Measurements from ENCODE around the gene GMPS.
"Not testable (repeated sequence)": the region's sequence is repeated elsewhere in the genome, so short reads cannot be mapped to it uniquely, and the experiment has no call there.

The GMPS gene

DNA sequence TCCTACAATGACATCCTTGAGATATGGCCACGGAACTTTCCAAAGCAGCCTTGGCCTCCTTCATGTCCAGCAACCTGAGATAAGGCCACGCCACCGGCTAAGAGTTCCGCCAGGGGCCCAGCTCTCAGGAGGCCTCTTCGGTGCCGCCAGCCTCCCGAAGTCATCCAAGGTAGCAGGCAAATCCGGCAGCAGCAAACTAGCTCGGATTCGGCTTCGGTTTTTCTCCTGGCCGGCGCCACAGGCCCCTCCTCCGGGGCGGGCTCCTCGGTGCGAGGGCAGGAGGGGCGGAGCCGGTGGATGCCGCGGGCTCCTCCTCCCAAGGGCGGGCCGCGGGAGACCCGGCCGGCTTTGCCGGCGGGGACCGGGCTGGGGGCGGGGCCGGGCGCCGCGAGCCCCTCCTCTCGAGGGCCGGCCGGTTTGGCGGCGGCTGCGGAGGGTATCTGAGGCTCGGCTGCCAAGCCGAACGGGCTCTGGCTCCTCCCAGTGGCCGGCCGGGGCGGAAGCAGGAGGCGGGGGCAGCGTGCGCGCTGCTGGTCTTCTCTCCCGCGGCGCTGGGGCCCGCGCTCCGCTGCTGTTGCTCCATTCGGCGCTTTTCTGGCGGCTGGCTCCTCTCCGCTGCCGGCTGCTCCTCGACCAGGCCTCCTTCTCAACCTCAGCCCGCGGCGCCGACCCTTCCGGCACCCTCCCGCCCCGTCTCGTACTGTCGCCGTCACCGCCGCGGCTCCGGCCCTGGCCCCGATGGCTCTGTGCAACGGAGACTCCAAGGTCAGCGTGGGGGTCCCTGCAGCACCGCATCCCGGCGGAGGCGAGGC is at the start of gene GMPS:
Gene GMPS (plus strand): TSS at position 518 of the 812 bp plus-strand sequence. CDS start 221 bp downstream, at position 739.
- DNase-seq: peak; percentile 97

DNA sequence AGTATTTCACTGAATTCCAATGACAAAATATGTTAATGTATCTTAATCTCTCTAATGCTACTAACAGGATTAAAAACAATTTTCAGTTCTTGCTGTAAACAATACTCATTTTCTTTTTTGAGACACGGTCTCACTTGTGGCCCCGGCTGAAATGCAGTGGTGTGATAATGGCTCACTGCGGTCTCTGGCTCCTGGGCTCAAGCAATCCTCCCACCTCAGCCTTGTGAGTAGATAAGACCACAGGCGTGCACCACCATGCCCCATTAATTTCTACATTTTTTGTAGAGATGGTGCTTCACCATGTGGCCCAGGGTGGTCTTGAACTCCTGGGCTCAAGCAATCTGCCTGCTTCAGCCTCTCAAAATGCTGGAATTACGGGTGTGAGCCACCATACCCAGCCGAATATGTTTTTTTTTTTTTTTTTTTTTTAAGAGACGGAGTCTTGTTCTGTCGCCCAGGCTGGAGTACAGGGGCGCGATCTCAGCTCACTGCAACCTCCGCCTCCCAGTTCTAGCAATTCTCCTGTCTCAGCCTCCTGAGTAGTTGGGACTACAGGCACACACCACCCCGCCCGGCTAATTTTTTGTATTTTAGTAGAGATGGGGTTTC is 41.9 kb upstream of the GMPS start:
- not testable (repeated sequence) for DNase-seq

DNA sequence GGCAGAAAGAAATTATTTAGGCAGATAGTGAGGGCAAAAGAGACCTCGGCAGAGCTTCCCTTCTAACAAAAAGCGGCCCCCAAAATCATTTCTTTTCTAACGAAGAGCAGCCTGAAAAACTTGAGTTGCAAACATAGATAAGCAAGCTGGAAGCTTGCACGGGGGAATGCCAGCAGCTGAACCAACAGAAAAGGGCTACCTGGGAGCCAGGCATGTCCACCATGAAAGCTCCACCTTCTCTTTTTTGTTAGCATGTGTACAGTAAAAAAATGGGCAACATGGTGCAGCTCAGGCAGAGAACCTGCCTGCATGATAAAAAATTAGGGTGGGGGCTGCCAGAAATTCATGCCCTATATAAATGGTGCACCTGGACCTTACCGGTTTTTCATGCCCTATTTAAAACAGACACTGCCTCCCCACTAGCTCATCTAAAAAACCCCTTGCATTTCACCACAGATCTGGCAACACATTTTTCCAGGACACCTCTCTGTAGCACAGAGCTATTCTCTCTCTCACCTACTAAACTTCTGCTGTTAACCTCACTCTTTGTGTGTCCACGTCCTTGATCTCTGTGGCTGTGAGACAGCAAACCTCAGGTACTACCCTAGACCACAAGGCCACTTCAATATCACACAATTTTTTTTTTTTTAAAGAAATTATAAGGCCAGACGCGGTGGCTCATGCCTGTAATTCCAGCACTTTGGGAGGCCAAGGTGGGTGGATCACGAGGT is 34.9 kb upstream of the GMPS start:
- DNase-seq: no peak

DNA sequence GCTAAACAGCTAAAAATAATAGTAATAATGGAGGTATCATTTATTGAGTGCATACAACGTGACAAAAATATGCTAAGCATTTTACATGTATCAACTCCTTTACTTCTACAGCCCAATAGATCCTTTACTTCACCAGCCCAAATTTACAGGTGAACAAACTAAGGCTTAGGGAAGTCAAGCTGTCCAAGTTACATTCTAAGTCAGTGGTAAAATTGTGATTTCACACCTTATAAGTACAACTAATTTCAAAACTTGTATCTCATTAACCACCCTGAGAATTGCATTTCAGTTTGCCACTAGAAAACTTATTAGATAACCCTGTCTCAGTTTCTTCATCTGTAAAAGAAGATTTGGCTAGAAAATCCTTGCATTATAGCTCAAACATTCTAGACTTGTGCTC is 26.9 kb upstream of the GMPS start:
- DNase-seq: no peak

DNA sequence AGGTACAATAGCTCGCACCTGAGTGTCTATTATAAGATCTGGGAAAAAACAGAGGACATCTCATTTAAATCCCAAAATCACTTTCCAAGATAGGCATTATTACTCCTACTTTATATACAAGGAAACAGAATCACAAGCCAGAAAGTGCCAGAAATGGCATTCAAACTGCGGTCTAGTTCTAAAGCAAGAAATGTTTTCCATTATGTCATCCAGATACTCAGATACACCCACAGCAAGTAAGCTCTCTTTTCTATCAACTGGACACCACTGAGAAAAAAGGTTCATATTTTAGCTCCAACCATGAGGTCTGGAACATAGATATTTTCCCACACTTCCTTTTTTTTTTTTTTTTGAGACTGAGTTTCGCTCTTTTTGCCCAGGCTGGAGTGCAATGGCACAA is 24.3 kb upstream of the GMPS start:
- DNase-seq: no peak

DNA sequence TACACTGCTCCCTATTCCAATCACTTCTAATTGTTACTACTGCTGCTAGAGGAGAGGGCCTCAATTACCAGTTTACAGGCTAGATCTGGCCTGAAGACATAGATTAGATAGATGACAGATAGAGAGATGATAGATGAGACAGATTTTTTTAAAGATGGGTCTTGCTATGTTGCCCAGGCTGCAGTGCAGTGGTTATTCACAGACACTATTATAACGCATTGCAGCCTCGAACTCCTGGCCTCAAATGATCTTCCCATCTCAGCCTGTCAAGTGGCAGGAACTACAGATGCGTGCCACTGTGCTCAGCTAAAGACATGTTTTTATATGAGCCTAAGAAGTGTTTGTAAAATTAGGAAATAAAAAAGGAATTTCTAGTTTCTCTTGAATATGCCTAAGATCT is 22.5 kb upstream of the GMPS start:
- no peak for DNase-seq

DNA sequence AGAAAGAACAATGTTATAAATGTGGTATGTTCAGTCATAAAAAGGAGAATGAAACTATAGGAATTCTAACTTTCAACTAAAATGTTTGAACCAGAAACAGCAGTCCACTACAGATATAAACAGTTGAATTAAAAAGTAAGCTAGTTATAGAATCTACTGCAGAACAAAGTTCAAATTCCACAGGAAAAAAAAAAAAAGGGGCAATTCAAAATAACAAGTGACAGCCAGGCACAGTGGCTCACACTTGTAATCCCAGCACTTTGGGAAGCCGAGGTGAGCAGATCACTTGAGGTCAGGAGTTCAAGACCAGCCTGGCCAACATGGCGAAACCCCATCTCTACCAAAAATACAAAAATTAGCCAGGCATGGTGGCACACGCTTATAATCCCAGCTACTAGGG is 21.0 kb upstream of the GMPS start:
- not testable (repeated sequence) for DNase-seq

DNA sequence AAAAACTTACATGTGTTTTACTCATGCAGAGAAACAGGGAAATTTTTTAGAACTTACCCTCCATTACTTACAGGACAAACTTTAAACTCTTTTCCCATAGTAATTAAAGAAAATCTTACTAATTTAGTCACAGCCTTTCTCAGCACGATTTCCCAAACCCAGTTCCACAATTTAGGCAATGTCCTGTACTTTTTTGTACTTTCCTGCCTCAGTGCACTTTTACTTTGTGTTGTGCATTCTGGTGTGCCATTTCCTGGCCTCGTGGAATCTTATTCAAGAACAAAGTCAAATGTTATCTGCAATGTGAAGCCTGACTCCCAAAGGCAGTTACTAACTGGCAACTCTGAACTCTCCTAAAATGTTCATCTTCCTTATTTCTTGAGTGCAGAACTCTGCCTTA is 18.1 kb upstream of the GMPS start:
- no peak for DNase-seq

DNA sequence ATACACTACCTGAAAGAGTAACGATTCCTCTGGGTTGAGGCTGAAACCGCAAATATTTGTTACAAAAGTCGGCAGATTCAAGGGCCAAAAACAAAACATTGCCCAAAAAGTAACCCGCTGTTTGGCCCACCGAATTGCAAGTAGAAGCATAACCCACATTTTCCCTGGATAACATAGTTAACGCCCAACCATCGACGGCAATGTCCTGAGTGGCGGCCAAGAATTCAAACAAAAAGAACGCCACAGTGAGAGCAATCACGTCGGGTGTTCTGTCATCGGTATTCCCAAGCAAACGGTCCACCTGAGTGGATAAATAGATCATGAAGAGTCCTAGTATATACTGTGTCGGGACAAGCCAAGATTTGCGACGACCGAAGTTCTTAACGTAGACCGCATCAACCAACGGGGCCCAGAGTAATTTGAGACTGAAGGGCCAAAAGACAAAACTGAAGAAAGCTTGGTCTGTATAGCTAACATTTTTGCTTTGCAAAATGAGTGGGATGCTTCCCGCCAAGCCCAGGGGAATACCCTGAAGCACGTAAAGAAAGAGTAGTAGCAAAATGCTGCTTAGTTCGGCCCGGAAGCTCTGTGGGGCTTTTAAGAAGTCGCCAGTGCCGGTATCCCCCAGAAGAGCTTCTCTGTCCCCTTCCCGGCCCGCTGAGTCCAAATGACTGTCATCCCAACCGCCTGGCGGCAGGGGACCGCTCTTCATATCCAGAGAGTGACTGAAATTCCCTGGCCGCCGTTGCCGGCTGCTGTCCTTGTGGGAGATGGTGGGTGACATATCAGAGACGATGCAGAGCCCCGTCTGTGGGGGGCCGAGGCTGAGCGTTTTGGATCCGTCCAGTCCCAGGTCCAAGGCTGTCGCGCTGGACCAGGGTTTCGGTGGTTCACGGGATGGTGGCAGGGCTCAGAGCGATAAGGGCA is 17.0 kb upstream of the GMPS start:
- DNase-seq: no peak

DNA sequence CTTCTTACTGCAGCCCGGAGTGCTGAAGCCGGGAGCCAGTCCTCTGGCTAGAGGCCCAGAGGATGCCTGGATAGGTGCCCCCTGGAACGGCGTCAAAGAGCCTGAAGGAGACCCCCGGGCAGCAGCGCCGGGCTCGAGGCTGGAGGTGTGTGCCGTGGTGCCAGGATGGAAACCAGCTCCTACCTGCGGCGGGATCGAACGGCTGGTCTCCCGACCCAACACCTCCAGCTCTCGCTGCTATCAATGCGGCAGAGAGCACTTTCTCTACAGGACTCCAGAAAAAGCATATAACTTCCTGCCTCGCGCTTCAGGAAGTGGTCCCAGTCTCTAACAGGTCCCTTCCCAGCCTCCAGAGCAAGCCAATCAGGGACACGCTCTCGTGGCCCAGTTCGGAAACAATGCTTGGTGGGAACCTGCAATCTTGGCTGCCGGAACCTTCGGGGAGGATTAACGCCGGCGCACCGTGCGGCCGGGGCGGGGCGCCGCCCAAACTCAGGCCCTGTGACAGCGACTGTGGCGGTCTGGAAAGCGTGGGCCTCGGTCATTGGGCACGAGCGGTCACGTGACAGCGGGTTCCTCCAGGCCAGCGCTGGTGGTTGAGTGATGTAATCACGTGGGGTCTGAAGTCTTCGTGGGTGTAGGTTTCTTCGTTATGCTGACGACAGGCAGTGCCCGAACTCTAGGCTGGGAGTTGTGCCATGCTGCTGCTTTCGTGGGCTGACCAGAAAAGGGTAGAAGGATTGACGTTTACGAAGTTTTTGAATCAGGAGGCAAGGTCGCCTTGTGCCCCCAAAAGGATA is 16.1 kb upstream of the GMPS start, which contains the start of gene SLC33A1:
Gene SLC33A1 (minus strand): TSS at position 287 of the 800 bp plus-strand sequence. CDS start 430 bp downstream, outside the sequence.
- DNase-seq: peak; percentile 99

DNA sequence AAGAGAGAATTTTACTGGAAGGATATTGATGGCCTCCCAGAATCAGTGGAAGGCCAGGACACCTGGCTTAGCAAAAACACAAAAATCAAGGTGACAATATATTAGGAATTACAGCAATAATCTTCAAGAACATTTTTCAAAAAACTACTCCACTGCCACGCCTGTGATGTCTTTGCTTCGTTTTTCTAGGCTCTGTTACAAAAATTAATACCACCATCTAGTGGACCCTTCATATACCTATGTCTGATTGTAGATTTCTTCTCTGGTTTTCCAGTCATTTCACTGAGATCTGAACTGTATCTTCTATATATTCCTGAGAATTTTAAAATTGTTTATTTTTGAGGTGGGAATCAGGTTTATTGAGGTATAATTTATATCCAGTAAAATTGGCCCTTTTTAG is 10.6 kb upstream of the GMPS start:
- DNase-seq: no peak

DNA sequence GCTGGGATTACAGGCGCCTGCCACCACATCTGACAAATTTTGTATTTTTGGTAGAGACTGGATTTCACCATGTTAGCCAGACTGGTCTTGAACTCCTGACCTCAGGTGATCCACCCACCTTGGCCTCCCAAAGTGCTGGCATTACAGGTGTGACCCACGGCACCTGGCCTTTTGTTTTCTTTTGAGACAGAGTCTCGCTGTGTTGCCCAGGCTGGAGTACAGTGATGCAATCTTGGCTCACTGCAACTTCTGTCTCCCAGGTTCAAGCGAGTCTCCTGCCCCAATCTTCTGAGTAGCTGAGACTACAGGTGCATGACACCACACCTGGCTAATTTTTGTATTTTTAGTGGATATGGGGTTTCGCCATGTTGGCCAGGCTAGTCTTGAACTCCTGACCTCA is 10.0 kb upstream of the GMPS start:
- not testable (repeated sequence) for DNase-seq

DNA sequence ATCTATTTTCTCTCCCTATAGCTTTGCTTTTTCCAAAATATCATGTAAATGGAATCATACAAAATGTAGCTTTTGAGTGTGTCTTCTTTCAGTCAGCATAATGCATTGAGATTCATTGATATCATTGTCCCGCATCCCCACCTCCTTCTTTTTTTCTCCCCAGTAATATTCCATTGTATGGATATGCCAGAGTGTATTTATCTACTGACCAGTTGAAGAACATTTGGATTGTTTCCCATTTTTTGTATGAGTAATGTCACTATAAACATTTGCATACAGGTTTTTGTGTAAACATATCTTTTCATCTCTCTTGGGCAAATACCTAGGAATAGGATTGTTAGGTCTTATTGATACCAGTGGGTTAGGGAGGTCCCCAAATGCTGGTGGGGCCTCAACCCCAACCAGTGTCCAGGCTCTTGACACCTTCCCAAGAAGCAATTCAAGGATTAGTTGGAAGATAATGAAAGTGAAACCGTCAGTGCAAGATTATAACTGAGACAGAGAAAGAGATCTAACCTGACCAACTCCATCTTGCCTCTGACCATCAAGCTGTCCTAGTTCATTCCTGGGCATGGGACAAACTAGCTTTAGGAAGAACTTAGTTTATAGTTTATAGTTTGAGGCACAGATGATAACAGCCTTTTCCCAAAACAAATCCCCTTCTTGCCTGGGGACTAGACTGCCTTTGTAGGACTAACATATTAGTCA is 8.8 kb upstream of the GMPS start:
- DNase-seq: no peak

DNA sequence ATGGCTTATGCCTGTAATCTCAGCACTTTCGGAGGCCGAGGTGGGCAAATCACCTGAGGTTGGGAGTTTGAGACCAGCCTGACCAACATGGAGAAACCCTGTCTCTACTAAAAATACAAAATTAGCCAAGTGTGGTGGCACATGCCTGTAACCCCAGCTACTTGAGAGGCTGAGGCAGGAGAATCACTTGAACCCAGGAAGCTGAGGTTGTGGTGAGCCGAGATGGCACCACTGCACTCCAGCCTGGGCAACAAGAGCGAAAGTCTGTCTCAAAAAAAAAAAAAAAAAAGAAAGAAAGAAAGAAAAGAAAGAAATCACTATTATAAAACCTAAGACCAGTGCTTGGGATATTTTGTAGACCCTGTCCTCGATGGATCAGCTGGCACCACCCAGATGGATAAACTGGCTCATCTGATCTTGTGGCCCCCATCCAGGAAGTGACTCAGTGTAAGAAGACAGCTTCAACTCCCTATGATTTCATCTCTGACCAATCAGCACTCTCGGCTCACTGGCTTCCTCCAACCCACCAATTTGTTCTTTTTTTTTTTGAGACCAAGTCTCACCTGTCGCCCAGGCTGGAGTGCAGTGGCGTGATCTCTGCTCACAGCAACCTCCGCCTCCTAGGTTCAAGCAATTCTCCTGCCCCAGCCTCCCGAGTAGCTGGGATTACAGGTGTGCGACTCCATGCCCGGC is 8.0 kb upstream of the GMPS start:
- peak; percentile 69 for DNase-seq

DNA sequence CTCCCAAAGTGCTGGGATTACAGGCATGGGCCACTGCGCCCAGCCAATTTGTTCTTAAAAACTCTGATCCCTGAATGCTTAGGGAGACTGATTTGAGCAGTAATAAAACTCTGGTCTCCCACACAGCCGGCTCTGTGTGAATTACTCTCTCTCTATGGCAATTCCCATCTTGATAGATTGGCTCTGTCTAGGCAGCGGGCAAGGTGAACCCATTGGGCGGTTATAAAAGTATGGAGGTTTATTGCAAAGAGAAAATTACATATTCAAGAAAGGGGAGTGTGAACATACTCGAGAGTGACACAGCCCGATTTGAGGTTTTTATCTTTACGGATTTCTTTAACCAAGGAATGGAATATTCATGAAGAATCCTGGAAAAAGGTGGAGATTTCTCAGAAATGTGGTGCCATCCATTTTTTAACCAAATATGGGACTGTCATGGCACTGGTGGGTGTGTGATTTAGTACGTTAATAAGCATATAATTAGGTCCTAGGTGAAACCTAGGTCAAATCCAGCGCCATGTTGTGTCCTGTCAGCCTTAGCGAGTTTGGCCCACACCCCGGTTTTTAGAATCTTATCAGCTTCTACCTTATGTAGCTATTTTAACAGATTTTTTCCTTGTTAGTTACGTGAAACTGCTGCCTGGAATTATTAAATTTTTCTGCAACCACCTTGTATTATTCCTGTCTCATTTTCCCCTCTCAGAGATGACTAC is 7.2 kb upstream of the GMPS start:
- no peak for DNase-seq

DNA sequence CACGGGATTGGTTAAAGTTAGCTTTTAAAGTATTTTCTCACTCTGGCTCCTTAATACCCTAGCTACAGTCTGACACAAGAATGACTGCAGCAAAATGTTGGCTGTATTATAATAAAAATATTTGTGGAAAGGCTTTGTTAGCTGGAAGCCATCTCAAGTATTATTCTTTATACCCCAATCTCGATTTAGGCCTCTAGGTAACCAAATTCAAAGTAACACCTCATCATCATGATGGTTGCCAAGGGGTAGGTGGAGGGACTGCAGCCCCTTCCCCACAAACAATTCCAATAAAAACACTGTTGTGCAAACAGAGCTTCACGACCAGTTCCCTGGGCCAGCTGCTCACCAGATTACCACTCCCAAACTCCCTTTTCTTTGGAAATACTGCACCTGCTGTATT is 759 bp upstream of the GMPS start:
- no peak for DNase-seq

DNA sequence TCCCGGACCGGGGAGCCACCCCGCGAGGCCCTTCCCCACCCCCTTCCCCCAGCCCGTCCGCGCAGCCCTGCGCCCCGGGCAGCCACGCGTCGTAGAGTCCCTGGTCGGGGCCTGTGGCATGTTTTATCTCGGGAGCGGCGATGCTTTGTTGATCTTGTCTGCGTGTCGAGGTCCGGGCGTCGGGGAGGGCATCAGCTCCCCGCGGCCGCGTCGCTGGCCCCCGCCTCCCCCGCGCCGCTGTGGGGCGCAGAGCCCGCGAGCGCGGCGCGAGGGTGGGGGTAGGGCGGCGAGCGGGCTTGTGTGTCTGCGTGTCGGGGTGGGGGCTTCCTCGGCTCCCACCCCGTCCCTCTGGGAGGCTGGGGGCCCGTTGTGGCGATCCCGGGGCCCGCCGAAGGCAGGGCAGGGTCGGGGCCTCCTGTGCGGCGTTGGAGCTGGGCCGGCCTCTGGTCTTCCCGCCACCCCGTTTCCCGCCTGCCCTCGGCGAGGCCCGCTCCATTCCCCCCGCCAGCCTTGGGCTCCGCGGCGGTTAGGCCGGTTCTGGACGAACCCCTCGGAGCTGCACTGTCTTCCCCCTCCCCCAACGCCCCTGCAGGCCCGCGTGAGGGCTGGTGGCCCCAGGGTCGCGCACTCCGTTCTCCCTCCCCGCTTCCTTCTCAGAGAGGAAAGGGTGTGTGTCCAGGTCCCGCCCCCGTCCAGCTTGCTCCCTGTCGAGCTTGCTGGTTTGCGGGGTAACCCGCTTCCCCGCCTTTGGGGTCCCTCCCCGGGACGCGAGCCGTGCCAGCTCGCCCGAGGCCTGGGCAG is 695 bp downstream of the GMPS start:
- DNase-seq: peak; percentile 13

DNA sequence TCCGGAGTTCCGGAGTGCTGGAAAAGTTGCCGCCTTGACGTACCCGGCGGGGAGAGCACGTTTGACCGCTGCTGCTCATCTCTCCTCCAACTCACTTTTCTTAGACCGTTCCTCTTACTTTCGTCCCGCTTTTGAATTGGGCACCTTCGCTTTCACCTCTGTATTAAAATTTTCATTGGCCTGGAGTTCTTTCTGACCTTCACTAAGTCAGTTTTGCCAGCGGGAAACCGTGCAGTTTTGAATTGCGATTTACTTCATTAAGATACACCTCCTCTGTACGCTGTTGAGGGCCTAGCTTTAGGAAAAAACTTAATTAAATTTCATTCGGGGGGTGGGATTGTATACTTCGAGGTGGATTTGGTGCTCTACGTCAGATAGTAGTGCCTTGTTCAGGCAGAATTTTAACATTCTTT is 1.3 kb downstream of the GMPS start:
- DNase-seq: no peak
